Stimulated activated CD8-positive, alpha-beta memory T cell treated with anti-CD3 and anti-CD28 coated beads, Interleukin-4, amount 100 ng/mL, for 4 hours (primary cell): ENCODE results near the gene PTGES2.
"Not testable (repeated sequence)": the region's sequence is repeated elsewhere in the genome, so short reads cannot be mapped to it uniquely, and the experiment has no call there.

ENCODE experiments used
- DNase-seq, 2 donors: peaks; one replicate each; pipeline ENCODE4 v3.0.0-alpha.2; 2020; ENCODE audit warnings: low read depth in 2 of 2, low spot score in 1 of 2

Gene PTGES2

GRCh38 chr9:128118971-128119665 is 8.4 kb downstream of the PTGES2 start:
- no peak for DNase-seq

GRCh38 chr9:128118472-128118857 is 9.1 kb downstream of the PTGES2 start:
- DNase-seq = no peak

DNA sequence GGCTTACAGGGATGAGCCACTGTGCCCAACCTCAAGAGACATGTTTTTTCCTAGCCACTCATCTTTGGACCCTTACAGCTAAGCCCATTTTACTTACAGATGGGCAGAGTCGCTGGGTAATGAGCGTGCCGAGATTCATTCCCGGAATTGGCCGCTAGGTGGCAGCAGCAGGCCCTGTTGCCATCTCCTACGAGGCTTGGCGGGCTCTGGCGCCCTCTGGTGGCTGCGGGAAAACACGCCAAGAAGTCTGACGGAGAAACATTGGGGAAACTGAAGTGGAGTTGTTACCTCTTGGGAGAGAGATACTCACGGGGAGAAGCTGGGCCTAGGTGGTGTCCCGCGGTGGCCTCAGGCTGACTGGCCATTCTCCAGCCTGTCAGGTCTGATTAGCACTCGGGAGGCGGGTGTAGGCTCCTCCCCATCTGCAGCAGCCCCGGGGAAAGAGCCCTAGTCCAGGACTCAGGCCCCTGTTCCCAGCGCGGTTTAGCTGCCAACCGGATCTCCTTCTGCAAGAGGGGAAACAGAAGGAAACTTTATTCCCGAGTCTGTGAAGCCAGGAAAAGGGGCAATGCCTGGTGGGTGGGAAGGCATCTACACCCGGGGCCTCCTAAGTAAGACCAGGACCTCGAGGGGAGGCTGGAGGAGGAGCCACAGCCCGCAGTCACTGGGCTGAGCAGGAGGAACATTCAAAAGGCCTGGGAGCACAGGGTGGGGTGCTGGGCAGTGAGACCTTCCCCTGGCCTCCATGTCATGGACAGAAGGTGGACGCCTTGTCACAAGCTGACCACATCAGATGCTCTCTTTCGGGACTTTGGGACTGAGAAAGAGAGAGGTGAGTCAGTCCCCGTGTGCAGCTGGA is 9.7 kb downstream of the PTGES2 start:
- peak; percentile 84 to 99 for DNase-seq

GRCh38 chr9:128116104-128117083 is 11.1 kb downstream of the PTGES2 start:
- no peak for DNase-seq

GRCh38 chr9:128115187-128116103 is 12.1 kb downstream of the PTGES2 start:
- DNase-seq = no peak

DNA sequence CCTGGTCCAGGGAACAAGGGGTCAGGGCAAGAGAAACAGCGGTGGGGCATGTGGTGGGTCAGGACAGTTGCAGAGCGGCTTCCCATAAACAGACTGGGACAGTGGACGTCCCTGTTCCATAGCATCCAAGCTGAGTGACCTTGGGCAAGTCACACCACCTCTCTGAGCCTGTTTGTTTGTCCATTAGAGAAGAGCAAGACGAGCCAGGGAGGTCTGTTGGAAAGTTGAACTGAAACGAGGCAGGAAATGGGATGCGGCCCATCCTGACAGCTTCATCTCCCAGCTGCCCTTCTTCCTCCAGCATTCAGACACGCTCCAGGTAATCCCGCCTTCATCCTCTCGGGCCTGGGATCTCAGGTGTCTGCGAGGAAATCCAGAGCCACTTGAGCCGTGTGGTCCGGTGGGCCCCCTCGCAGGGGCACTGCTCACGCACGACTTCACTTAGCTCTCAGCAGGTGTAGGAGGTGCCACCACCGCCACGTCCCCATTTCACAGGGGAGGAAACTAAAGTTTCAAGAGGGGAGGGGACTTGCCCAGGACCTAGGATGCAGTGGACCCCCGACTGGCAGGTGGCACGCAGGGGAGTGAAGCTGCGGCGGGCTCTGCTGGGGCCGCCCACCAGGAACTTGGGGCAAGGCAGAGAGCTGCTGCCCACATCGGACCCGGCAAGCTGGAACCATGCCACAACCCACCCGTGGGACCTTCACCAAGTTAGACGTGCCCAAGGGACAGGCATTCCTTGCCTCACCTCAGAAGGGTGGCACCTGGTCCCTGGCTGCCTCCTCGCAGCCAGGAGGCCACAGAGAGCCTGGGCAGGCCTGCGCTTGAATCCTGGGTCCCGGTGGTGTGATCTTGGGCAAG is 13.0 kb downstream of the PTGES2 start:
- DNase-seq = no peak

DNA sequence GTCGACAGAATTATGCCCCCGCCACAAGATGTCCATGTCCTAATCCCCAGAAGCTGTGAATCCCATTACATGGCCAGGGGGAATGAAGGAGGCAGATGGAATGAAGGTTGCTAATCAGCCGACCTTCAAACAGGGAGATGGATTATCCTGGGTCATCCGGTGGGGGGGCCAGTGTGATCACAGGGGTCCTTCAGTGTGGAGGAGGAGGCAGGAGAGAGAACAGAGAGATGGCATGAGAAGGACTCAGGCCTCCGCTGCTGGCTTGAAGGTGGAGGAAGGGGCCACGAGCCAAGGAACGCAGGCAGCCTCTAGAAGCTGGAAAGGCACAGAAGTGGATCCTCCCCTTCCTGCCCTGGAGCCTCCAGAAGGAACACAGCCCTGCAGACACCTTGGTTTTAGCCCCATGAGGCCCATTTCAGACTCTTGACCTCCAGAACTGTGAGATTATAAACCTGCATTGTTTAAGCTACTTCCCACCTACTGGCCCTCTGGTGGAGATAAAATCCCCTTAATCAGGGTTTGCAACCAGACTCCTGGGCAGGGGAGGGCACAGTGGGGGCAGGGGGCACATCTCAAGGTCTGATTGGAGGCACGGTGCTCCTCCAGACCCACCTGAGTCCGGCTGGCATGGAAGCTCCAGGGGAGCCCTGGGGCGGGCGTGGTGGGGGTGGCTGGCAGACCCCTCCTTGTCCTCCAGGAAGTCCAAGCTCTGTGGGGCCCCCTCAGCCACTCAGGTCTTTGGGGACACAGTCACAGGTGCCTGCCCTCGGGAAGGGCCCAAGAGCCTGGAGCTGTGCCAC is 13.8 kb downstream of the PTGES2 start:
- no peak for DNase-seq

- not testable (repeated sequence) for DNase-seq
Observed at GRCh38 chr9:128111726-128112125, 15.8 kb downstream of the PTGES2 start.

GRCh38 chr9:128109050-128109709 is 18.3 kb downstream of the PTGES2 start:
- no peak for DNase-seq

DNA sequence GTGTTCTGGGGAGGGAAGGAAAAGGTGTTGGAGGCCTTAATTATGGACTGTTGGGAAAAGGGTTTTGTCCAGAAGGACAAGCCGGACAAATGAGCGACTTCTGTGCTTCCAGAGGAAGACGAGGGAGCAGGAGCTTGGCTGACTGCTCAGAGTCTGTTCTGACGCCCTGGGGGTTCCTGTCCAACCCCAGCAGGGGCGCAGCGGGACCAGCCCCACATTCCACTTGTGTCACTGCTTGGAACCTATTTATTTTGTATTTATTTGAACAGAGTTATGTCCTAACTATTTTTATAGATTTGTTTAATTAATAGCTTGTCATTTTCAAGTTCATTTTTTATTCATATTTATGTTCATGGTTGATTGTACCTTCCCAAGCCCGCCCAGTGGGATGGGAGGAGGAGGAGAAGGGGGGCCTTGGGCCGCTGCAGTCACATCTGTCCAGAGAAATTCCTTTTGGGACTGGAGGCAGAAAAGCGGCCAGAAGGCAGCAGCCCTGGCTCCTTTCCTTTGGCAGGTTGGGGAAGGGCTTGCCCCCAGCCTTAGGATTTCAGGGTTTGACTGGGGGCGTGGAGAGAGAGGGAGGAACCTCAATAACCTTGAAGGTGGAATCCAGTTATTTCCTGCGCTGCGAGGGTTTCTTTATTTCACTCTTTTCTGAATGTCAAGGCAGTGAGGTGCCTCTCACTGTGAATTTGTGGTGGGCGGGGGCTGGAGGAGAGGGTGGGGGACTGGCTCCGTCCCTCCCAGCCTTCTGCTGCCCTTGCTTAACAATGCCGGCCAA is 19.1 kb downstream of the PTGES2 start:
- DNase-seq = no peak

DNA sequence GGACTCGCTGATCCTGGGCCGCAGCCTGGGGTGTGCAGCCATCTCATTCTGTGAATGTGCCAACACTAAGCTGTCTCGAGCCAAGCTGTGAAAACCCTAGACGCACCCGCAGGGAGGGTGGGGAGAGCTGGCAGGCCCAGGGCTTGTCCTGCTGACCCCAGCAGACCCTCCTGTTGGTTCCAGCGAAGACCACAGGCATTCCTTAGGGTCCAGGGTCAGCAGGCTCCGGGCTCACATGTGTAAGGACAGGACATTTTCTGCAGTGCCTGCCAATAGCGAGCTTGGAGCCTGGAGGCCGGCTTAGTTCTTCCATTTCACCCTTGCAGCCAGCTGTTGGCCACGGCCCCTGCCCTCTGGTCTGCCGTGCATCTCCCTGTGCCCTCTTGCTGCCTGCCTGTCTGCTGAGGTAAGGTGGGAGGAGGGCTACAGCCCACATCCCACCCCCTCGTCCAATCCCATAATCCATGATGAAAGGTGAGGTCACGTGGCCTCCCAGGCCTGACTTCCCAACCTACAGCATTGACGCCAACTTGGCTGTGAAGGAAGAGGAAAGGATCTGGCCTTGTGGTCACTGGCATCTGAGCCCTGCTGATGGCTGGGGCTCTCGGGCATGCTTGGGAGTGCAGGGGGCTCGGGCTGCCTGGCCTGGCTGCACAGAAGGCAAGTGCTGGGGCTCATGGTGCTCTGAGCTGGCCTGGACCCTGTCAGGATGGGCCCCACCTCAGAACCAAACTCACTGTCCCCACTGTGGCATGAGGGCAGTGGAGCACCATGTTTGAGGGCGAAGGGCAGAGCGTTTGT is 19.9 kb downstream of the PTGES2 start:
- DNase-seq = no peak

DNA sequence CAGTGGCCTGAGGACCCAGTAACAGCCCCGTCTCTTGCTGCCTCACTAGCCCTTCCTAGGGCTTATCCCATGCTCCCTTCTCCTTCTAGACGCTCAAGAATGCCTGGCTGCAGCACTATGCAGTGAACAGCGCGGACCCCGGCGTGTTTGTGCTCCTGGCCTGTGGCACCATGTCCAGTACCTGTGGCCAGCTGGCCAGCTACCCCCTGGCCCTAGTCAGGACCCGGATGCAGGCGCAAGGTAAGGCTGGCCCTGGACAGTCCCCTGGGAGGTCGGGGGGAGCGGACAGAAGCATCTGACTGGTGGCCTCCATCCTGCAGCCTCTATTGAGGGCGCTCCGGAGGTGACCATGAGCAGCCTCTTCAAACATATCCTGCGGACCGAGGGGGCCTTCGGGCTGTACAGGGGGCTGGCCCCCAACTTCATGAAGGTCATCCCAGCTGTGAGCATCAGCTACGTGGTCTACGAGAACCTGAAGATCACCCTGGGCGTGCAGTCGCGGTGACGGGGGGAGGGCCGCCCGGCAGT is 20.5 kb downstream of the PTGES2 start:
- DNase-seq = no peak

- no peak for DNase-seq
Observed at GRCh38 chr9:128106181-128106939, 21.2 kb downstream of the PTGES2 start.

GRCh38 chr9:128105538-128106175 is 21.9 kb downstream of the PTGES2 start:
- DNase-seq = no peak

DNA sequence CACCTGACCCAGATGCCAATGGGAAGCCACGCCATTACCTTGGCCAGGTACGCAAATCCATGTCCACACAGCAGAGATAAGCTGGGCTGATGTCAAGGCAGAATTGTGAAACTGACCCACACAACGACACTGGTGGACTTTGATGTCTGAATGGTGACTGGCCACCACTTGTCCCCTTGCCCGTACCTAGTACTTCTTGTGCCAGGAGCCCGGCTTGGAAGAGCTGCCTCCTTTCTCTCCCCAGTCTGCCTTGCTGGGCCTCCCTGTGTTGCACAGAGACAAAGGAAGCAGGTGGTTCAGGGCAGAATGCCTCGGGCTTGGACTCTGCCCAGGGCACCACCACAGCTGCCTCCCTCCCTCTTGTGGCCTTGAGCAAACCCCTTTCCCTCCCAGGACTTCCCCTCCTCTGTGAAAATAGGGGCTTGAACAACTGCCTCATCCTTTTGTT is 23.3 kb downstream of the PTGES2 start:
- DNase-seq = no peak
